ENCODE results near the gene SNX17.

GRCh38 chr2:27351802-27352598 is 18.4 kb upstream of the SNX17 start:
- TF ChIP-seq CTCF (conservative IDR thresholded peaks at IDR 0.05) (no peak), ZFX (IDR thresholded peaks at IDR 0.05) (no peak)

Measured in C4-2B (cell line).